AG09319 (cell line): Measurements from ENCODE around the gene CER1.

ENCODE experiments used
- DNase-seq: peaks from one replicate; pipeline ENCODE4 v3.0.0-alpha.2; 2010; ENCODE audit warnings: low read depth; ENCODE audit errors: extremely low read depth
- TF ChIP-seq, protein P1 (sequence below): IDR thresholded peaks from 2 replicates; pipeline ENCODE4 v1.5.1; 2011; ENCODE audit warnings: low read depth, mild to moderate bottlenecking, inconsistent platforms, low read length, moderate library complexity

The CER1 gene

DNA sequence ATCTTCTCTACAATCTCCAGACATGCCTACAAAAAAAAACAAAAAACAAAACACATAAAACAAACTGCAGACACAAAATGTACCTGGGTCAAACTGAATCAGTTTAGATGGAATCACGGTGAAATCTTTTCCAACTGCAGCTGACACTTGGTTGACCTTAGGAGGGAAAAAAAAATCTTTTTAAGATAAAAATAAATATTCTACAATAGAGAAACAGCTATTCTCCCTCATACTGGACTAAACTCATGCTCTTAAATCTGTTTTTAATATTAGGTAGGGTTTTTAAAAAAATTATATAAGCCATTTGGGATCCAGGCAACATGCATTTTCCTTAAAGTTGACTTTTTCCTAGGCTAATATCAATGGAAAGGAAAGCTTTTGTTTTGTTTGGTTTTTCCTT lies 33.8 kb upstream of the CER1 start:
- no peak for DNase-seq
- TF ChIP-seq, protein P1, sequence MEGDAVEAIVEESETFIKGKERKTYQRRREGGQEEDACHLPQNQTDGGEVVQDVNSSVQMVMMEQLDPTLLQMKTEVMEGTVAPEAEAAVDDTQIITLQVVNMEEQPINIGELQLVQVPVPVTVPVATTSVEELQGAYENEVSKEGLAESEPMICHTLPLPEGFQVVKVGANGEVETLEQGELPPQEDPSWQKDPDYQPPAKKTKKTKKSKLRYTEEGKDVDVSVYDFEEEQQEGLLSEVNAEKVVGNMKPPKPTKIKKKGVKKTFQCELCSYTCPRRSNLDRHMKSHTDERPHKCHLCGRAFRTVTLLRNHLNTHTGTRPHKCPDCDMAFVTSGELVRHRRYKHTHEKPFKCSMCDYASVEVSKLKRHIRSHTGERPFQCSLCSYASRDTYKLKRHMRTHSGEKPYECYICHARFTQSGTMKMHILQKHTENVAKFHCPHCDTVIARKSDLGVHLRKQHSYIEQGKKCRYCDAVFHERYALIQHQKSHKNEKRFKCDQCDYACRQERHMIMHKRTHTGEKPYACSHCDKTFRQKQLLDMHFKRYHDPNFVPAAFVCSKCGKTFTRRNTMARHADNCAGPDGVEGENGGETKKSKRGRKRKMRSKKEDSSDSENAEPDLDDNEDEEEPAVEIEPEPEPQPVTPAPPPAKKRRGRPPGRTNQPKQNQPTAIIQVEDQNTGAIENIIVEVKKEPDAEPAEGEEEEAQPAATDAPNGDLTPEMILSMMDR: no peak

DNA sequence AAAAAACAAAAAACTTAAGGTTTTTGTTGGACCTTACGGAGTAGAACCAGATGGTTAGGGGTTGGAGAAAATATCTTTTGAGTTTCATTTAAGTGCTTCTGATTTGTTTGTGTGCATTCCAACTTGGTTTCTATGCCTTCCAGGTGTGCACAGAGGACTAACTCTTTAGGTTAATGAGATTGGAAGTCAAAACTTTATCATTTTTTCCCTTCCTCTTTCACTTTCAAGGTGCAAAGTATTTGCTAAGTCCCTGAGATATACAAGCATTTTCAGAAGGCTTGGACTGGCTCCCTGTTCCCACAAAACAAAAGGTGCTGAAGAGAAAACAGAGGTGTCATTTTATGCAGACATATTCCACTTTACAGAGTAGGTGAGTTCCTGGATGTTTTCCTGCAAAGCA lies 30.3 kb upstream of the CER1 start:
- DNase-seq: no peak
- TF ChIP-seq, protein P1: no peak

DNA sequence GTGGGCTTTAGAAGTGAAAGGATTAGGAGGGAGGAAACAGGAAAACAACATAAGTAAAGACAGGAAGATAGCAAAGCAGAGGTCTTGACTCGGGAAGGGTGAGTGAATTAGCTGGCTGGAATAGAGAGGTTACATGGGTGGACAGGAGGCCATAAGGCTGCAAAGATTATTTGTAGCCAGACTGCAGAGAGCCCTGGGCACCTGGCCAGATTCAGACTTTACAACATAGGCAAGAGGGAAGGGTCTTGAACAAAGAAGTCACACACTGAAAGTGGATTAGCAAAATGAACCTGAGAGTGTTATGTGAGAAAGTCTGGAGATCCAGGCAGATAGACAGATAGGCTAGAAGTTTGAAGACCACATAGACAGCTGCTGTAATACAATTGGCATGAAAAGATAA lies 29.7 kb upstream of the CER1 start:
- TF ChIP-seq, protein P1: no peak
- no peak for DNase-seq

GRCh38 chr9:14750821-14751220 lies 28.3 kb upstream of the CER1 start:
- DNase-seq: no peak
- TF ChIP-seq, protein P1: no peak

GRCh38 chr9:14749741-14750211 lies 27.2 kb upstream of the CER1 start:
- TF ChIP-seq, protein P1: no peak
- no peak for DNase-seq

DNA sequence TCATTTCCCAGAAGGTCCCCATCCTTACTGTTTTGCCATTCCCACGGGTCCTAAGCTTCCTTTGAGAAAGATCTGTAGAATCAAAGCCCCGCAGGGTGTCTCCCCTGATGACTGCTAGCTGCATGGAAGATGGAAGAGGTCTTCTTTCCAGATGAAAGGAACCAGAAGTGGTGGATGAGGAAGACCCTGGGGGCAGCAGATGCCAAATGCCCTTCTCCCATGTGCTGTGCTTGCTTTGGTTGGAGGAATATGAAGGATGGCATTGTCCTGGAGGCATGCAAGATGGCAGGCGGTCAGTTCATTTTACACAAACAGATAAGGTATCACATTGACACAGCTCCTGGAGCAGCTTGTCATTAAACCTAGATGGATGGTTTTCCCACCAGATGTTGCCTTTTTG lies 25.8 kb upstream of the CER1 start:
- TF ChIP-seq, protein P1: no peak
- no peak for DNase-seq

- TF ChIP-seq, protein P1: no peak
- no peak for DNase-seq
These were observed 24.6 kb upstream of the CER1 start for GRCh38 chr9:14747111-14747510.
